Measurements from ENCODE around the gene CXCR3.
"Not testable (repeated sequence)": the region's sequence is repeated elsewhere in the genome, so short reads cannot be mapped to it uniquely, and the experiment has no call there.

DNA sequence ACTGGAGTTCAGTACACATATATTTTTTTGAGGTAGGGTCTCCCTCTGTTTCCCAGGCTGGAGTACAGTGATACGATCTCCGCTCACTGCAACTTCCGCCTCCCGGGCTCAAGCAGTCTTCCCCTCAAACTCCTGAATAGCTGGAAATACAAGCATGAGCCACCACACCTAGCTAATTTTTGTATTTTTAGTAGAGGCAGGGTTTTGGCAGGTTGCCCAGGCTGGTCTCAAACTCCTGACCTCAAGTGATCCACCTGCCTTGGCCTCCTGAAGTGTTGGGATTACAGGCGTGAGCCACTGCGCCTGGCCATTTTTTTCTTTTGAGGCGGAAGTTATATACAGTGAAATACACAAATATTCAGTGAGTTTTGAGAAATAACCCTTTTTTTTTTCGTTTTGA is 46.9 kb downstream of the CXCR3 start:
- not testable (repeated sequence) for TF ChIP-seq POU6F1 (CRISPR knock-in tag; IDR thresholded peaks at IDR 0.05; ENCODE audit: borderline replicate concordance, low read depth); ZNF70 (CRISPR knock-in tag; IDR thresholded peaks at IDR 0.05); ISL1 (CRISPR knock-in tag; IDR thresholded peaks at IDR 0.05); ZC3H10 (CRISPR knock-in tag; IDR thresholded peaks at IDR 0.05); TOX (CRISPR knock-in tag; IDR thresholded peaks at IDR 0.05; ENCODE audit: borderline replicate concordance); ZFP30 (CRISPR knock-in tag; IDR thresholded peaks at IDR 0.05)
- TF ChIP-seq, protein P1, sequence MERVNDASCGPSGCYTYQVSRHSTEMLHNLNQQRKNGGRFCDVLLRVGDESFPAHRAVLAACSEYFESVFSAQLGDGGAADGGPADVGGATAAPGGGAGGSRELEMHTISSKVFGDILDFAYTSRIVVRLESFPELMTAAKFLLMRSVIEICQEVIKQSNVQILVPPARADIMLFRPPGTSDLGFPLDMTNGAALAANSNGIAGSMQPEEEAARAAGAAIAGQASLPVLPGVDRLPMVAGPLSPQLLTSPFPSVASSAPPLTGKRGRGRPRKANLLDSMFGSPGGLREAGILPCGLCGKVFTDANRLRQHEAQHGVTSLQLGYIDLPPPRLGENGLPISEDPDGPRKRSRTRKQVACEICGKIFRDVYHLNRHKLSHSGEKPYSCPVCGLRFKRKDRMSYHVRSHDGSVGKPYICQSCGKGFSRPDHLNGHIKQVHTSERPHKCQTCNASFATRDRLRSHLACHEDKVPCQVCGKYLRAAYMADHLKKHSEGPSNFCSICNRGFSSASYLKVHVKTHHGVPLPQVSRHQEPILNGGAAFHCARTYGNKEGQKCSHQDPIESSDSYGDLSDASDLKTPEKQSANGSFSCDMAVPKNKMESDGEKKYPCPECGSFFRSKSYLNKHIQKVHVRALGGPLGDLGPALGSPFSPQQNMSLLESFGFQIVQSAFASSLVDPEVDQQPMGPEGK (CRISPR knock-in tag; IDR thresholded peaks at IDR 0.05; ENCODE audit: borderline replicate concordance): not testable (repeated sequence)
- TF ChIP-seq, protein P2, sequence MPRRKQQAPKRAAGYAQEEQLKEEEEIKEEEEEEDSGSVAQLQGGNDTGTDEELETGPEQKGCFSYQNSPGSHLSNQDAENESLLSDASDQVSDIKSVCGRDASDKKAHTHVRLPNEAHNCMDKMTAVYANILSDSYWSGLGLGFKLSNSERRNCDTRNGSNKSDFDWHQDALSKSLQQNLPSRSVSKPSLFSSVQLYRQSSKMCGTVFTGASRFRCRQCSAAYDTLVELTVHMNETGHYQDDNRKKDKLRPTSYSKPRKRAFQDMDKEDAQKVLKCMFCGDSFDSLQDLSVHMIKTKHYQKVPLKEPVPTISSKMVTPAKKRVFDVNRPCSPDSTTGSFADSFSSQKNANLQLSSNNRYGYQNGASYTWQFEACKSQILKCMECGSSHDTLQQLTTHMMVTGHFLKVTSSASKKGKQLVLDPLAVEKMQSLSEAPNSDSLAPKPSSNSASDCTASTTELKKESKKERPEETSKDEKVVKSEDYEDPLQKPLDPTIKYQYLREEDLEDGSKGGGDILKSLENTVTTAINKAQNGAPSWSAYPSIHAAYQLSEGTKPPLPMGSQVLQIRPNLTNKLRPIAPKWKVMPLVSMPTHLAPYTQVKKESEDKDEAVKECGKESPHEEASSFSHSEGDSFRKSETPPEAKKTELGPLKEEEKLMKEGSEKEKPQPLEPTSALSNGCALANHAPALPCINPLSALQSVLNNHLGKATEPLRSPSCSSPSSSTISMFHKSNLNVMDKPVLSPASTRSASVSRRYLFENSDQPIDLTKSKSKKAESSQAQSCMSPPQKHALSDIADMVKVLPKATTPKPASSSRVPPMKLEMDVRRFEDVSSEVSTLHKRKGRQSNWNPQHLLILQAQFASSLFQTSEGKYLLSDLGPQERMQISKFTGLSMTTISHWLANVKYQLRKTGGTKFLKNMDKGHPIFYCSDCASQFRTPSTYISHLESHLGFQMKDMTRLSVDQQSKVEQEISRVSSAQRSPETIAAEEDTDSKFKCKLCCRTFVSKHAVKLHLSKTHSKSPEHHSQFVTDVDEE (CRISPR knock-in tag; IDR thresholded peaks at IDR 0.05): not testable (repeated sequence)

Measured in SK-N-SH treated with all-trans-retinoic acid at 6 μM for 48 hours (cell line).